Chondrocyte (in vitro differentiated cells): Measurements from ENCODE around the gene DPP6. TPM values are rescaled to one million over a fixed set of nuclear protein-coding genes. Genes with fewer than 3 reads are reported as not detected.

ENCODE experiments used
- DNase-seq: peaks from one replicate; pipeline ENCODE4 v3.0.0; 2021; ENCODE audit warnings: mixed read lengths, low spot score
- H3K27ac Mint-ChIP-seq: one replicate; pipeline ENCODE4 v1.8.0; 2021; ENCODE audit warnings: mild to moderate bottlenecking, moderate library complexity, mixed read lengths; ENCODE audit not compliant: unreplicated experiment
- H3K27me3 Mint-ChIP-seq: 2 replicates; pipeline ENCODE4 v1.8.0; 2021; ENCODE audit warnings: low read depth, mixed read lengths
- H3K36me3 Mint-ChIP-seq: 2 replicates; pipeline ENCODE4 v1.8.0; 2021; ENCODE audit warnings: low read depth, mixed read lengths
- H3K4me1 Mint-ChIP-seq: 2 replicates; pipeline ENCODE4 v1.8.0; 2021; ENCODE audit warnings: low read depth, mild to moderate bottlenecking, mixed read lengths
- H3K4me3 Mint-ChIP-seq: one replicate; pipeline ENCODE4 v1.8.0; 2021; ENCODE audit warnings: mild to moderate bottlenecking, moderate library complexity, mixed read lengths; ENCODE audit not compliant: unreplicated experiment
- H3K9me3 Mint-ChIP-seq: 2 replicates; pipeline ENCODE4 v1.8.0; 2021; ENCODE audit warnings: low read depth, mixed read lengths
- CTCF ChIP-seq: fragments of 200-600 bp; sonication (generic); IDR thresholded peaks from 2 replicates; pipeline ENCODE4 v1.5.0; 2021; ENCODE audit warnings: antibody characterized with exemption, mild to moderate bottlenecking, moderate library complexity
- total RNA-seq: library from RNA; stranded (reverse); gene quantifications from 3 replicates; pipeline ENCODE4 v1.2.1, GENCODE V29; 2021

Gene DPP6
- total RNA-seq, 1 donor from 2014 or later: not detected

GRCh38 chr7:154698726-154699291 is 646.6 kb downstream of the DPP6 start:
- no peak for TF ChIP-seq CTCF
- Mint-ChIP-seq H3K36me3 (no peaks in the 10 kb centered on the region), H3K4me3 (no peak overlapping the region), H3K27ac (no peak overlapping the region), H3K4me1 (no peaks in the 10 kb centered on the region), H3K27me3 (no peaks in the 10 kb centered on the region), H3K9me3 (peaks cover 56% of the 10 kb centered on the region)
- no peak for DNase-seq

GRCh38 chr7:154699417-154699816 is 647.2 kb downstream of the DPP6 start:
- no peaks in the 10 kb centered on the region for H3K36me3 Mint-ChIP-seq
- H3K4me3 Mint-ChIP-seq: no peak overlapping the region
- peaks cover 59% of the 10 kb centered on the region for H3K9me3 Mint-ChIP-seq
- H3K27ac Mint-ChIP-seq: no peak overlapping the region
- no peaks in the 10 kb centered on the region for H3K4me1 Mint-ChIP-seq
- DNase-seq: no peak
- TF ChIP-seq CTCF: no peak
- H3K27me3 Mint-ChIP-seq: no peaks in the 10 kb centered on the region

- Mint-ChIP-seq H3K27me3 (no peaks in the 10 kb centered on the region), H3K36me3 (no peaks in the 10 kb centered on the region), H3K4me1 (no peaks in the 10 kb centered on the region), H3K27ac (no peak overlapping the region), H3K9me3 (peaks cover 45% of the 10 kb centered on the region), H3K4me3 (no peak overlapping the region)
- TF ChIP-seq CTCF: no peak
- DNase-seq: no peak
Observed at GRCh38 chr7:154709840-154710520, 657.8 kb downstream of the DPP6 start.

GRCh38 chr7:154720016-154720415 is 667.8 kb downstream of the DPP6 start:
- Mint-ChIP-seq H3K4me3 (no peak overlapping the region), H3K27ac (no peak overlapping the region), H3K4me1 (no peaks in the 10 kb centered on the region), H3K27me3 (no peaks in the 10 kb centered on the region), H3K36me3 (no peaks in the 10 kb centered on the region), H3K9me3 (peaks cover 54% of the 10 kb centered on the region)
- TF ChIP-seq CTCF: no peak
- DNase-seq: no peak

GRCh38 chr7:154721086-154721485 is 668.9 kb downstream of the DPP6 start:
- no peak for DNase-seq
- Mint-ChIP-seq H3K4me3 (no peak overlapping the region), H3K27me3 (no peaks in the 10 kb centered on the region), H3K36me3 (no peaks in the 10 kb centered on the region), H3K9me3 (peaks cover 55% of the 10 kb centered on the region), H3K4me1 (no peaks in the 10 kb centered on the region), H3K27ac (no peak overlapping the region)
- no peak for TF ChIP-seq CTCF
